GM18867 (cell line): Measurements from ENCODE around the gene ZNF490.

Experiments used
- ATAC-seq: cut with Tn5 transposase; IDR thresholded peaks from one replicate; pipeline ENCODE4 v1.9.1; 2021; ENCODE audit warnings: mild to moderate bottlenecking, moderate library complexity; ENCODE audit not compliant: unreplicated experiment

Gene ZNF490

DNA sequence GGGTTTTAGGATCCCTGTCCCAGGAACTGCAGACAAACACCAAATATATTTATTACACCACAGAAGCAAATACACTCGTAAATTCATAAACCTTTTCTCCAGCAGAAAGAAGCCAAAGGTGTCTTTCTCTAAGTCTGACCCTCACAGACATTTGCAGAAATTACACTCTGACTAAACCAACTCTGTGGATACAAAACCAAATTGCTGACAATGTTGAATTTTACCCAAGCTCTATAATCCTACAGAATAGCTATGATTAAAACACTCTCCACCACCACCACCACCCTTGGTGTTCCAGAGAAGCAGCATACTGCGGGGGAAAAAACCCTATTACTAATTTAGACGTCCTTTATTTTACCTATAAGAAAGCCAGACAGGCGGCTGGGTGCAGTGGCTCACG is 64.5 kb downstream of the ZNF490 start:
- no peak for ATAC-seq

DNA sequence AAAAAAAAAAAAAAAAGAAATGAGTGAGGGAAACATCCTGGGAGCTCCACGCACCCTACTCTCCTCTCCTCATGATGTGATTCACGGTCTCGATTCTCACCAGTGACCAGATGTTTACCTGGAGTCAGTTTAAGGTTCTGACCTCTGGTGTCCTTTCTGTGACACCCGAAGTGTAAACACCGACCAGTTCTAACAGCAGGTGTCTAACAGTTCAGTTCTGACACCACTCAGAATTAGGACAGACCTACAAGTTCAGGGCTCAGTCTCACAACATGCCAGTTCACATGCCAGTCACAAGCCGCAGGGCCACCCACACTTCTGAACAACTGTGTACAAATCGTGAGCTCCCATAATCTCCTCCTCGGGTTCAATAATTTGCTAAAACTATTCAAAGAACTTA is 65.3 kb downstream of the ZNF490 start:
- ATAC-seq, result no peak

DNA sequence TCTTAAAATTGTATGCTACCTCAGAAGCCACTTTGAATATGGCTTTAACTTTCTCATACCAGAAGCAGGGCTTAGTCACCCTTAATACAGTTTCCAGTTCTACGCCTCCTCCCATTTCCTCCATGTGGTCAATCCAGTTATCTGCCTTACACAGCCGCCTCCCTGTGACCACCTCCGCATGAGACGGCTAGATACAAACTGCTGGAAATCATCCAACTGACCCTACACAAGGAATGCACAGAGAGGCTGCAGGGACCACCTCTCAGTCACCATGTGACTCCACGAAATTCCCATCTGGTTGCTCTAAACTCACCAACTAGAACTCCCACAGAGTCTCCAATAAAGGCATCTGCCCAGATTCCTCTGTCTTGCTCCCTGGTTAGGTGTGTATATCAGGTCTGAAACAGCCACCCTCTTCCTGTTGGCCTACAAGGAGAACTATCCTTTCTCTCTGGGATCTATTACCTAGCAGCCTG is 66.2 kb downstream of the ZNF490 start:
- ATAC-seq, result no peak

DNA sequence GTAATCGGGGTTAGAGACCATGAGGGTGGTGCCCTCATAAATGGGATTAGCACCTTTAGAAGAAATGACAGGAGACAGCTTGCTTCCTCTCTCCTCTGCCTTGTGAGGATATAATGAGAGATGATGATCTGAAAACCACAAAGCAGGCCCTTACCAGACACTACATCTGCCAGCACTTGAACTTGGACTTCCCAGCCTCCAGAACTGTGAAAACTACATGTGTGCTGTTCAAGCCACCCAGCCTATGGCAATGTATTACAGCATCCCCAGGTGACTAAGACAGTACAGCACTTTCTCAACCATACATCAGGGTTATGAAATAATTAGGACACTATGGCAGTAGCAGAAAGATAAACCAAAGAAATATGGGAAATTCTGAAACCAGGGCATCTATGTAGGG is 66.8 kb downstream of the ZNF490 start:
- ATAC-seq, result no peak
